Lower lobe of right lung (tissue), 2 donors: ENCODE measurements around the gene PDK2. TPM values are rescaled to one million over a fixed set of nuclear protein-coding genes. Genes with fewer than 3 reads are reported as not detected.

ENCODE experiments used
- ATAC-seq, 2 donors: fragments of 200-7000 bp; cut with Tn5 transposase; one replicate each; pipeline ENCODE4 v1.9.1; 2020 to 2022; ENCODE audit warnings: mild to moderate bottlenecking in 2 of 2, moderate library complexity in 2 of 2
- DNase-seq: peaks from one replicate; pipeline ENCODE4 v3.0.0-alpha.2; 2020
- H3K27ac ChIP-seq: fragments of 200-600 bp; one replicate; pipeline ENCODE4 v1.8.0; 2022
- H3K27me3 ChIP-seq: fragments of 200-600 bp; one replicate; pipeline ENCODE4 v1.8.0; 2022; ENCODE audit warnings: low read depth
- H3K36me3 ChIP-seq: fragments of 200-600 bp; one replicate; pipeline ENCODE4 v1.8.0; 2022; ENCODE audit warnings: mild to moderate bottlenecking
- H3K4me1 ChIP-seq: fragments of 200-600 bp; one replicate; pipeline ENCODE4 v1.8.0; 2022
- H3K4me3 ChIP-seq: fragments of 200-600 bp; one replicate; pipeline ENCODE4 v1.8.0; 2022; ENCODE audit warnings: mild to moderate bottlenecking
- H3K9me3 ChIP-seq: fragments of 200-600 bp; one replicate; pipeline ENCODE4 v1.8.0; 2022
- intact Hi-C: fragments of 100-400 bp; cut with DNase I; formaldehyde crosslinking; loops from one replicate; pipeline ENCODE4 v1.11.0; 2022
- total RNA-seq: library from RNA; stranded (reverse); fragmentation: NEBNext Ultra II Directional; extraction: Animal tissue kit (Norgen Biotek cat#: 25700); gene quantifications from one replicate; pipeline ENCODE4 v1.2.1, GENCODE V29; 2021
- TF ChIP-seq, protein P1 (sequence below): fragments of 200-600 bp; IDR thresholded peaks from one replicate; pipeline ENCODE4 v1.8.0; 2022; ENCODE audit warnings: antibody characterized with exemption, mild to moderate bottlenecking
- donor health status: DM: no; HTN: yes; CAD: no; lungs with severe emphysema.

The PDK2 gene
- total RNA-seq, 1 donor from 2014 or later, result 35.7 TPM

DNA sequence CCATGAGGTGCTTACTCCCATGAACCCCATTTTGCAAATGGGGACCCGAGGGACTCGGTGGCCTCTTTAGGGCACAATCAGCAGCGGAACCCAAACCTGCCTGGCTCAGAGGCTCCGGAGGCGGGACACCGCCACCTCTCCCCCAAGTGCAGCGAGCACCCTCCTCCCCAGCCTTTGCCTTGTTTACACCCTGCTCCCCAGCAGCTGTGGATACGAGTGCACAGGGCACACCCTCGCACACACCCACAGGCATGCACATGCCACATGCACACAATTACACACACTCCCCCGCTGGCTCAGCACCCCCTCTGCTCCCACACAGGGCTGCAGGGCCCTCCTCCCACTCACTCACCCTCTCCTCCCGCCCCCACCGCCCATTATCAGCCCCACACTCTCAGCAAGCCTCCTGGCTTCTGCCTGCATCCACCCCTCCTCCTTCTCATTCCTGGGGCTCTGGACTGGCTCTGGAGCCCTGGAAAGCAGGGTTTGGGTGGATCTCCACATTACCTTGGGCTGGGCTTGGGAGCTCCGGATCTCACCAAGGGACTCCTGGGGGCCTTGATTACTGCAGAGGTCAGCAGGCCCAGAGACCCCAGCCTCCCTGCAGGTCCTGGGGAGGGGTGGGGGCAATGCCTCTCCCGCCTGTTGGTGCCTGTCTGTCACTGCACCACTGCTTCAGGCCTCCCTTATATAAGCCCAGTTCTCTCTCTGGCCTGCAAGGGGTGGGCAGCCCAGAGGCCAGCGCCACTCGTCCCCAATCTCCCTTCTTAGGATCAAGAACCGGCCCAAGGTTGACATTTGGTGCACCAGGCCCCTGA lies 6.4 kb downstream of the PDK2 start:
- H3K4me1 ChIP-seq, result peaks cover 25% of the 10 kb centered on the region
- H3K36me3 ChIP-seq, result peaks cover 55% of the 10 kb centered on the region
- no peaks in the 10 kb centered on the region for H3K27me3 ChIP-seq
- H3K4me3 ChIP-seq, result no peak overlapping the region
- H3K27ac ChIP-seq, result peak overlapping the region; percentile 64
- peak; percentile 70 to 75 for ATAC-seq
- DNase-seq, result peak; percentile 62
- TF ChIP-seq, protein P1, sequence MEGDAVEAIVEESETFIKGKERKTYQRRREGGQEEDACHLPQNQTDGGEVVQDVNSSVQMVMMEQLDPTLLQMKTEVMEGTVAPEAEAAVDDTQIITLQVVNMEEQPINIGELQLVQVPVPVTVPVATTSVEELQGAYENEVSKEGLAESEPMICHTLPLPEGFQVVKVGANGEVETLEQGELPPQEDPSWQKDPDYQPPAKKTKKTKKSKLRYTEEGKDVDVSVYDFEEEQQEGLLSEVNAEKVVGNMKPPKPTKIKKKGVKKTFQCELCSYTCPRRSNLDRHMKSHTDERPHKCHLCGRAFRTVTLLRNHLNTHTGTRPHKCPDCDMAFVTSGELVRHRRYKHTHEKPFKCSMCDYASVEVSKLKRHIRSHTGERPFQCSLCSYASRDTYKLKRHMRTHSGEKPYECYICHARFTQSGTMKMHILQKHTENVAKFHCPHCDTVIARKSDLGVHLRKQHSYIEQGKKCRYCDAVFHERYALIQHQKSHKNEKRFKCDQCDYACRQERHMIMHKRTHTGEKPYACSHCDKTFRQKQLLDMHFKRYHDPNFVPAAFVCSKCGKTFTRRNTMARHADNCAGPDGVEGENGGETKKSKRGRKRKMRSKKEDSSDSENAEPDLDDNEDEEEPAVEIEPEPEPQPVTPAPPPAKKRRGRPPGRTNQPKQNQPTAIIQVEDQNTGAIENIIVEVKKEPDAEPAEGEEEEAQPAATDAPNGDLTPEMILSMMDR, result no peak
- intact Hi-C loops, result no loop called here
- no peaks in the 10 kb centered on the region for H3K9me3 ChIP-seq

DNA sequence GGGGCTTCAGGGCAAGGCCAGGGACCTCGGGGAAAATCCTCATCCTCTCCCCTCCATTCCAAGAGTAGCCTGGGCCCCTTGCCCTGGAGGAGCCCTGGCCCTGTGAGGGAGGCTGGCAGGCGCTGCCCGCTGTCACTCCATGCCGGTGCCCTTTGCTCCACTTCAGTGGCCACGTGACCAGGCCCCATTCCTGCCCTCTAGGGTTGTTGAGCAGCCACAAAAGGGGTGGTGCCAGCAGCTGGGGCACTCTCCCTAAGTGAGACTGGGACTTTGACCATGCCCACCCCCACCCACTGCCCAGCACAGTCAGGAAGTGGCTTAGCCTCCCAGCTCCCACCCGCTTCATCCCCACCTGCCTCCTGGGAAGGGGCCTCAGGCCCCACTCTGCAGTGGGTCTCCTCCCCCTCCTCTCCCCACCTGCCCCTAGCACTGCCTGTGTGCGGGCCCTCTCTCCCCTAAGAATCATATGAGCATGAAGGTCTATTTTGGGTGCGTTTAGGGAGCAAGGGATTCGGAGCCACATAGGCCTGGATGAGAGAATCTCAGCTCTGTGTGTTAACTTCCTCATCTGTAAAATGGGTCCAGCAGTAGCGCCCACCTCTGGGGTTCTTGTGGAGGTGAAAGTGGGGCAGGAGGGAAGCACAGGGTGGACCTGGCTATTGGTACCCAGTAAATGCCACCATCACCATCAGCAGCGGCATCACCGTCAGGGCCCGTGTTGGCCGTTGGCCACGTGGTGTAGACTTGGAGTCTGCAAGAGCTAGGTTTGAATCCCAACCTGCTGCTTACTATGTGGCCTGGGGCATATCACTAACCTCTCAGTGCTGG lies 7.2 kb downstream of the PDK2 start:
- TF ChIP-seq, protein P1, result no peak
- Histone ChIP-seq H3K27ac (peak overlapping the region; percentile 64), H3K9me3 (no peaks in the 10 kb centered on the region), H3K36me3 (peaks cover 62% of the 10 kb centered on the region), H3K27me3 (no peaks in the 10 kb centered on the region), H3K4me1 (peaks cover 17% of the 10 kb centered on the region), H3K4me3 (no peak overlapping the region)
- peak; percentile 89 for DNase-seq
- intact Hi-C loops, result no loop called here
- peak; percentile 84 to 88 for ATAC-seq

DNA sequence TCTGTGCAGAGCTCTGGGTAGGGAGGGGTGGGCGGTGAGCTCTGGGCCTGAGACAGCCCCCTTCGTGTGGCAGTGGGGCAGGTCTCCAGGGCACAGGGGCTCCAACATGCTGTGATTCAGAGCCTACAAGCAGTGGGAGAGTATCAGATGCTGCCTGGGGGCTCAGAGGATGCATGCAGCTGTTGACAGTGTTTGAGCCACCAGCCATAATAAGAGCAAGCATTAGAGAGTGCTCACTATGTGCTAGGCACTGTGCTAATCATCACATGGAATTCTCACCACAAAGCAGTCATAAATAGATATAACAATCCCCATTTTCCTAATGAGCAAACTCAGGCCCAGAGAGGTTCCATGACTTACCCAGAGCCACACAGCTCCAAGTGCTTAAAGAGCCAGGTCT lies 8.1 kb downstream of the PDK2 start:
- TF ChIP-seq, protein P1, result no peak
- Histone ChIP-seq H3K36me3 (peaks cover 62% of the 10 kb centered on the region), H3K27ac (no peak overlapping the region), H3K27me3 (no peaks in the 10 kb centered on the region), H3K4me1 (peaks cover 17% of the 10 kb centered on the region), H3K4me3 (no peak overlapping the region), H3K9me3 (no peaks in the 10 kb centered on the region)
- DNase-seq, result peak; percentile 22
- no peak for ATAC-seq
- intact Hi-C loops, result no loop called here

DNA sequence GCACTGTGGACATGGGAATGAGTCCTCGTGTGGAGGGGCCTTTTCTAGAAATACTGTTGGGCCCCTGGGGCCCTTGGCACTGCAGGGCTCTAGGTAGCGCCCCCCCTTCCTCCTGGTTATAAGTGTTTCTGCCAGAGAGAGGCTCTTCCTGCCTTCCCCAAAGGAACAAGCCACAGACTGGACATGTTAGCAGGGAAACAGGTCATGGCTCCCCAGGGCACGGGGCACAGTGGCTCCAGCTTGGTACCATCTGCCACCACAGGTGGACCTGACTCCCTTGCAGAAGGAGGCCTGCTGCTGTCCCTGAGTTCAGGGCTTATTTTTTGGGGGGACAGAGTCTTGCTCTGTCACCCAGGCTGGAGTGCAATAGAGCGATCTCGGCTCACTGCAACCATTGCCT lies 8.8 kb downstream of the PDK2 start:
- TF ChIP-seq, protein P1, result no peak
- intact Hi-C loops, result no loop called here
- H3K9me3 ChIP-seq, result no peaks in the 10 kb centered on the region
- H3K4me3 ChIP-seq, result no peak overlapping the region
- H3K27ac ChIP-seq, result no peak overlapping the region
- H3K36me3 ChIP-seq, result peaks cover 58% of the 10 kb centered on the region
- no peaks in the 10 kb centered on the region for H3K27me3 ChIP-seq
- ATAC-seq, result no peak
- peaks cover 17% of the 10 kb centered on the region for H3K4me1 ChIP-seq
- DNase-seq, result no peak

DNA sequence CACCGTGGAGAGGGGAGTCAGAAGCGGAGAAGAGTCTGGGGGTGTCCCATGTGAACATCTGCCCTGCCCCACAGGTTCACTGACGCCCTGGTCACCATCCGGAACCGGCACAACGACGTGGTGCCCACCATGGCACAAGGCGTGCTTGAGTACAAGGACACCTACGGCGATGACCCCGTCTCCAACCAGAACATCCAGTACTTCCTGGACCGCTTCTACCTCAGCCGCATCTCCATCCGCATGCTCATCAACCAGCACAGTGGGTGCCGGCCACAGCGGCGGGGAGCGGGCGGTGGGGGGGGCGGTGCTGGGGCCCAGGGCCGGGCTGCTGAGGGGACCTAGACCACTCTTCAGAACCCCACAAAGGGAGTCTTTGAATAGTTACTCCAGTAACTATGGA lies 10.7 kb downstream of the PDK2 start:
- H3K9me3 ChIP-seq, result no peaks in the 10 kb centered on the region
- intact Hi-C loops, result no loop called here
- H3K36me3 ChIP-seq, result peaks cover 57% of the 10 kb centered on the region
- DNase-seq (no peak), ATAC-seq (no peak)
- TF ChIP-seq, protein P1, result no peak
- peaks cover 17% of the 10 kb centered on the region for H3K4me1 ChIP-seq
- no peak overlapping the region for H3K4me3 ChIP-seq
- H3K27ac ChIP-seq, result no peak overlapping the region
- H3K27me3 ChIP-seq, result no peaks in the 10 kb centered on the region
